HepG2 (cell line): ENCODE measurements around the gene RPL41. TPM values are rescaled to one million over a fixed set of nuclear protein-coding genes. Genes with fewer than 3 reads are reported as not detected.

Experiments
- GFI1 ChIP-seq: sonication (generic); formaldehyde crosslinking; IDR thresholded peaks from 2 replicates; pipeline ENCODE4 v1.5.0; 2020; ENCODE audit warnings: missing genetic modification reagents, mild to moderate bottlenecking, borderline replicate concordance
- GLI4 ChIP-seq: sonication (generic); formaldehyde crosslinking; IDR thresholded peaks from 2 replicates; pipeline ENCODE4 v1.5.1; 2020; ENCODE audit warnings: missing genetic modification reagents, mild to moderate bottlenecking, moderate library complexity, borderline replicate concordance
- HNRNPL ChIP-seq: fragments of 200-400 bp; formaldehyde crosslinking; IDR thresholded peaks from 2 replicates; pipeline ENCODE4 v1.6.1; 2017; ENCODE audit warnings: mild to moderate bottlenecking, low read depth, low read length
- KDM5A ChIP-seq: fragments of 200-600 bp; sonication (generic); IDR thresholded peaks from 2 replicates; pipeline ENCODE4 v1.7.0; 2018; ENCODE audit warnings: antibody characterized with exemption, mild to moderate bottlenecking, low read length, borderline replicate concordance
- RARG ChIP-seq: sonication (generic); formaldehyde crosslinking; IDR thresholded peaks from 2 replicates; pipeline ENCODE4 v1.4.0; 2020; ENCODE audit warnings: low read depth, mild to moderate bottlenecking, missing genetic modification reagents
- RFX1 ChIP-seq: fragments of 450-650 bp; IDR thresholded peaks from 2 replicates; pipeline ENCODE4 v1.6.1; 2017
- SETDB1 ChIP-seq: sonication (generic); formaldehyde crosslinking; IDR thresholded peaks from 2 replicates; pipeline ENCODE4 v1.5.1; 2020; ENCODE audit warnings: missing genetic modification reagents, mild to moderate bottlenecking, borderline replicate concordance
- STAT5B ChIP-seq: sonication (generic); formaldehyde crosslinking; IDR thresholded peaks from 2 replicates; pipeline ENCODE4 v1.4.0; 2020; ENCODE audit warnings: missing genetic modification reagents
- ZBTB7B ChIP-seq: sonication (generic); formaldehyde crosslinking; IDR thresholded peaks from 2 replicates; pipeline ENCODE4 v1.4.0; 2020; ENCODE audit warnings: missing genetic modification reagents
- ZEB1 ChIP-seq: IDR thresholded peaks from 2 replicates; pipeline ENCODE4 v1.6.1; 2012; ENCODE audit warnings: mild to moderate bottlenecking, low read depth, inconsistent platforms; ENCODE audit not compliant: insufficient replicate concordance
- ZNF274 ChIP-seq: sonication (generic); formaldehyde crosslinking; IDR thresholded peaks from 2 replicates; pipeline ENCODE4 v1.5.1; 2020; ENCODE audit warnings: mild to moderate bottlenecking, missing genetic modification reagents
- ZNF331 ChIP-seq: sonication (generic); formaldehyde crosslinking; IDR thresholded peaks from 2 replicates; pipeline ENCODE4 v1.4.0; 2020; ENCODE audit warnings: missing genetic modification reagents
- ZNF407 ChIP-seq: sonication (generic); formaldehyde crosslinking; IDR thresholded peaks from one replicate; pipeline ENCODE4 v1.5.1; 2020; ENCODE audit warnings: mild to moderate bottlenecking, missing genetic modification reagents; ENCODE audit errors: not compliant biosample characterization
- ZNF746 ChIP-seq: sonication (generic); formaldehyde crosslinking; IDR thresholded peaks from 2 replicates; pipeline ENCODE4 v1.8.0; 2022; ENCODE audit warnings: mild to moderate bottlenecking, missing genetic modification reagents
- ZNF780A ChIP-seq: sonication (generic); formaldehyde crosslinking; IDR thresholded peaks from 2 replicates; pipeline ENCODE4 v1.8.0; 2022; ENCODE audit warnings: mild to moderate bottlenecking, missing genetic modification reagents, moderate library complexity
- polyA plus RNA-seq, 8 experiments: library from polyadenylated mRNA; depleted of rRNA in 3 of 8; stranded (reverse) in 7 of 8; unstranded in 1 of 8; fragments of >200 nt; fragmentation: Illumina TruSeq in 4 of 8; extraction: Trizol in 4 of 8; gene quantifications; 2 replicates each; pipeline versions ENCODE4 v1.2.1 to v1.2.3, GENCODE V29; 2011 to 2016; ENCODE audit warnings: low read depth in 4 of 8, missing spikeins in 1 of 8, mixed read lengths in 1 of 8; ENCODE audit not compliant: insufficient read depth in 1 of 8
- total RNA-seq, 5 experiments: library from RNA; depleted of rRNA; stranded (reverse); fragments of >200 nt; fragmentation: Illumina TruSeq; extraction: Trizol; gene quantifications; 2 replicates each; pipeline ENCODE4 v1.2.3, GENCODE V29; 2016; ENCODE audit warnings: low read depth in 1 of 5
- TF ChIP-seq, protein P1 (sequence below): sonication (generic); formaldehyde crosslinking; conservative IDR thresholded peaks from 2 replicates; pipeline ENCODE4 v1.8.0; 2022; ENCODE audit warnings: missing genetic modification reagents
- TF ChIP-seq, protein P2 (sequence below): sonication (generic); formaldehyde crosslinking; IDR thresholded peaks from 2 replicates; pipeline ENCODE4 v1.4.0; 2020; ENCODE audit warnings: missing genetic modification reagents

The RPL41 gene
- total and polyA plus RNA-seq, 2 of the 13 experiments (the other 11 are each of a cell fraction or from before 2014, with no cell fraction given): 4,012 to 7,670 TPM

GRCh38 chr12:56129206-56129941, 12.9 kb downstream of the RPL41 start (continued):
- no peak for TF ChIP-seq ZNF407 (CRISPR knock-in tag)
- TF ChIP-seq ZEB1: no peak
- no peak for TF ChIP-seq HNRNPL
- 0 out of 2 replicates have a peak, but pooled peaks have one; percentile 39 for TF ChIP-seq ZNF746 (CRISPR knock-in tag)
- TF ChIP-seq, protein P1, sequence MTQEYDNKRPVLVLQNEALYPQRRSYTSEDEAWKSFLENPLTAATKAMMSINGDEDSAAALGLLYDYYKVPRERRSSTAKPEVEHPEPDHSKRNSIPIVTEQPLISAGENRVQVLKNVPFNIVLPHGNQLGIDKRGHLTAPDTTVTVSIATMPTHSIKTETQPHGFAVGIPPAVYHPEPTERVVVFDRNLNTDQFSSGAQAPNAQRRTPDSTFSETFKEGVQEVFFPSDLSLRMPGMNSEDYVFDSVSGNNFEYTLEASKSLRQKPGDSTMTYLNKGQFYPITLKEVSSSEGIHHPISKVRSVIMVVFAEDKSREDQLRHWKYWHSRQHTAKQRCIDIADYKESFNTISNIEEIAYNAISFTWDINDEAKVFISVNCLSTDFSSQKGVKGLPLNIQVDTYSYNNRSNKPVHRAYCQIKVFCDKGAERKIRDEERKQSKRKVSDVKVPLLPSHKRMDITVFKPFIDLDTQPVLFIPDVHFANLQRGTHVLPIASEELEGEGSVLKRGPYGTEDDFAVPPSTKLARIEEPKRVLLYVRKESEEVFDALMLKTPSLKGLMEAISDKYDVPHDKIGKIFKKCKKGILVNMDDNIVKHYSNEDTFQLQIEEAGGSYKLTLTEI (CRISPR knock-in tag): no peak
- TF ChIP-seq ZNF780A (CRISPR knock-in tag): no peak
- TF ChIP-seq RFX1: no peak
- TF ChIP-seq SETDB1 (CRISPR knock-in tag): no peak
- TF ChIP-seq, protein P2, sequence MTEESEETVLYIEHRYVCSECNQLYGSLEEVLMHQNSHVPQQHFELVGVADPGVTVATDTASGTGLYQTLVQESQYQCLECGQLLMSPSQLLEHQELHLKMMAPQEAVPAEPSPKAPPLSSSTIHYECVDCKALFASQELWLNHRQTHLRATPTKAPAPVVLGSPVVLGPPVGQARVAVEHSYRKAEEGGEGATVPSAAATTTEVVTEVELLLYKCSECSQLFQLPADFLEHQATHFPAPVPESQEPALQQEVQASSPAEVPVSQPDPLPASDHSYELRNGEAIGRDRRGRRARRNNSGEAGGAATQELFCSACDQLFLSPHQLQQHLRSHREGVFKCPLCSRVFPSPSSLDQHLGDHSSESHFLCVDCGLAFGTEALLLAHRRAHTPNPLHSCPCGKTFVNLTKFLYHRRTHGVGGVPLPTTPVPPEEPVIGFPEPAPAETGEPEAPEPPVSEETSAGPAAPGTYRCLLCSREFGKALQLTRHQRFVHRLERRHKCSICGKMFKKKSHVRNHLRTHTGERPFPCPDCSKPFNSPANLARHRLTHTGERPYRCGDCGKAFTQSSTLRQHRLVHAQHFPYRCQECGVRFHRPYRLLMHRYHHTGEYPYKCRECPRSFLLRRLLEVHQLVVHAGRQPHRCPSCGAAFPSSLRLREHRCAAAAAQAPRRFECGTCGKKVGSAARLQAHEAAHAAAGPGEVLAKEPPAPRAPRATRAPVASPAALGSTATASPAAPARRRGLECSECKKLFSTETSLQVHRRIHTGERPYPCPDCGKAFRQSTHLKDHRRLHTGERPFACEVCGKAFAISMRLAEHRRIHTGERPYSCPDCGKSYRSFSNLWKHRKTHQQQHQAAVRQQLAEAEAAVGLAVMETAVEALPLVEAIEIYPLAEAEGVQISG (CRISPR knock-in tag): peak; percentile 24; the same call in 1 of the 2 replicates
- TF ChIP-seq ZBTB7B (CRISPR knock-in tag): no peak
- TF ChIP-seq RARG (CRISPR knock-in tag): no peak
- TF ChIP-seq GLI4 (CRISPR knock-in tag): no peak
- TF ChIP-seq ZNF274: no peak
- 0 out of 2 replicates have a peak, but pooled peaks have one; percentile 34 for TF ChIP-seq GFI1 (CRISPR knock-in tag)
- TF ChIP-seq ZNF331: no peak
- TF ChIP-seq STAT5B (CRISPR knock-in tag): no peak
- no peak for TF ChIP-seq KDM5A
